GM12874 (cell line): ENCODE measurements around the gene CMC4.

Experiments
- TF ChIP-seq, protein P1 (sequence below): IDR thresholded peaks from 2 replicates; pipeline ENCODE4 v1.5.1; 2011; ENCODE audit warnings: low read depth, mild to moderate bottlenecking, control low read depth, low read length, moderate library complexity; ENCODE audit not compliant: insufficient read depth

Gene CMC4

DNA sequence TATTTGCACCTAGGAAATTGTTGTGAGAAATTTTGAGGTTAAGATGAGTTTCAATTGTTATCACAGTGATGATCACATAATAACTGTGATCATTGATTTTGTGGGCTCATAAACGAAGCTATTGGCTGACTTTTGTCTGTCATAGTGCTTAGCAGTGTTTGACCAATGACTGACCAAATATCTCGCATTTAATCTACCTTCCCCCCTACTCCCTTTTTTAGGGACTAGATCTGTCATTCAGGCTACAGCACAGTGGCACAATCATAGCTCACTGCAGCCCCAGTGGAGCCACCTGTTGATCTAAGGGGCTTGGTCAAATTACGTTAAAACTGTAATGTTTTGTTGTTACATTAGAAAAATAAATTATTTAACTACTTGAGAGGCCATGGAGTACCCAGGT is 42.8 kb downstream of the CMC4 start:
- TF ChIP-seq, protein P1, sequence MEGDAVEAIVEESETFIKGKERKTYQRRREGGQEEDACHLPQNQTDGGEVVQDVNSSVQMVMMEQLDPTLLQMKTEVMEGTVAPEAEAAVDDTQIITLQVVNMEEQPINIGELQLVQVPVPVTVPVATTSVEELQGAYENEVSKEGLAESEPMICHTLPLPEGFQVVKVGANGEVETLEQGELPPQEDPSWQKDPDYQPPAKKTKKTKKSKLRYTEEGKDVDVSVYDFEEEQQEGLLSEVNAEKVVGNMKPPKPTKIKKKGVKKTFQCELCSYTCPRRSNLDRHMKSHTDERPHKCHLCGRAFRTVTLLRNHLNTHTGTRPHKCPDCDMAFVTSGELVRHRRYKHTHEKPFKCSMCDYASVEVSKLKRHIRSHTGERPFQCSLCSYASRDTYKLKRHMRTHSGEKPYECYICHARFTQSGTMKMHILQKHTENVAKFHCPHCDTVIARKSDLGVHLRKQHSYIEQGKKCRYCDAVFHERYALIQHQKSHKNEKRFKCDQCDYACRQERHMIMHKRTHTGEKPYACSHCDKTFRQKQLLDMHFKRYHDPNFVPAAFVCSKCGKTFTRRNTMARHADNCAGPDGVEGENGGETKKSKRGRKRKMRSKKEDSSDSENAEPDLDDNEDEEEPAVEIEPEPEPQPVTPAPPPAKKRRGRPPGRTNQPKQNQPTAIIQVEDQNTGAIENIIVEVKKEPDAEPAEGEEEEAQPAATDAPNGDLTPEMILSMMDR = no peak

DNA sequence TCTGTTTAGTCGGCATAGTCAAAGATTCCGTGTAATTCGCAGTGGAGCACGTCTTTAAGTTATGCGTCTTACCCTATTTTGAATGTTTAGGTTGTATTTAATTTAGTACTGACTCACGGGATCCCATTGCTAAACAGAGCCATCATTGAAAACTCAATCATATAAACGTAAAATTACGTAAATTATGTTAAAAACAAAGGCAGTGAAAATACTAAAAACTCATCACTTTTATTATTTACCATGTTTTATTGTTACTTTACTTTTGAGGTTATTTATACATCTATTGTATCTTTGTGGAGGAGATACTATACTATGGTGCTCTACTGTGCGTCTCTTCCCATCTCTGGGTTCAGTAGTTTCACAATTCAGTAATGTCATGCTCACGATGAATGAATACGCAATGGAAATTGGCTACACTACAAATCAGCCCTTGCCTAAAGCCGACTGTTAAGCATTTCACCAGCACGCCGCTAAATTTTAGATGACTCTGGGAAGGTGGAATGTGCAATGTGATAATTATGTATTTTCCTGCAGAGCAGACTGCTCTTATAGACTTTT is 43.3 kb downstream of the CMC4 start:
- TF ChIP-seq, protein P1 = no peak

DNA sequence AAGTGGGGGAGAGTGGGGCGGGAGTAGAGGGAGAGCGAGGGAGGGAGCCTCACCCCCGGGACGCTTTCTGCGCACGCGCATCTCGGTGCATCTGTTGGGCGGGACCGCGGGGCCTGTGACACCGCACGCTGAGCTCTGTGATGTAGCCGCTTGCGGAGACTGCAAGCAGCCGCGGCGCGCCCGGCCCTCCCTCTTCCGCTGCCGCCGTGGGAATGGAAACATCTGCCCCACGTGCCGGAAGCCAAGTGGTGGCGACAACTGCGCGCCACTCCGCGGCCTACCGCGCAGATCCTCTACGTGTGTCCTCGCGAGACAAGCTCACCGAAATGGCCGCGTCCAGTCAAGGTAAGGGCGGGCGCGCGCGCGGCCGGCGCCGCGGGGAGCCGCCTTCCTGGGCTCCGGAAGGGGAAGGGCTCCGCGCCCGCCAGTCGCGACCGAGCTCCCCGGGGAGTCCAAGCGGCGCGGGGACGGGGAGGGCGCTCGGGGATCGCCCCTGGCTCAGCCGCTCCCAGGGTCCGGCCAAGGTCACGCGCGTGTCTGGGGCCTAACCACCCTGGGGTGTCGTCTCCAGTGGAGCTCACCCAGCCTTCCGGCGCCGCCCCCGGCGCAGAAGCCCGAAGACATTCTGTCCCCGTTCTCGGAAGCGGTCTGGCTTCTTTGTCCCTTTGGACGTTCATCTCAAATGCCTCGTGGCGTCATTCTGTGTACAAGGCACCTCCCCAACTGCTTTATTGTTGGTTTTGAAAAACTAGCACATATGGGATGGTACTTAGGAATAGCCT is 44.0 kb downstream of the CMC4 start, which contains the start of gene FUNDC2:
TSS of gene FUNDC2 (plus strand) at position 118 of the 782 bp plus-strand sequence. CDS start at position 213, 95 bp downstream.
- TF ChIP-seq, protein P1 = no peak

DNA sequence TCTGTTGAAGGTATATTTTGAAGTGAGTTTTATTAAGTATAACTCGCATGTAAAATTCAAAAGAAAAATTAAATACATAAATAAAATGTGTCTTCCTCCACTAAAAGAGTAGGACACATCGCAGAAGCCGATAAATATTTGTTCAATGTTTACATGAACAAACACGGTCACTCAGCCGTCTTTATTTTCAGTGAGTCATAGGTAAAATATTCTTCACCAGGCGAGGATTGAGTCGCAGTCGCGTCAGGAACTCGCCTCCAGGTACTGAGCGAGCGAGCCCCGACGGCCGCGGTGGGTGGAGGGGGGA is 44.6 kb downstream of the CMC4 start:
- TF ChIP-seq, protein P1 = no peak

DNA sequence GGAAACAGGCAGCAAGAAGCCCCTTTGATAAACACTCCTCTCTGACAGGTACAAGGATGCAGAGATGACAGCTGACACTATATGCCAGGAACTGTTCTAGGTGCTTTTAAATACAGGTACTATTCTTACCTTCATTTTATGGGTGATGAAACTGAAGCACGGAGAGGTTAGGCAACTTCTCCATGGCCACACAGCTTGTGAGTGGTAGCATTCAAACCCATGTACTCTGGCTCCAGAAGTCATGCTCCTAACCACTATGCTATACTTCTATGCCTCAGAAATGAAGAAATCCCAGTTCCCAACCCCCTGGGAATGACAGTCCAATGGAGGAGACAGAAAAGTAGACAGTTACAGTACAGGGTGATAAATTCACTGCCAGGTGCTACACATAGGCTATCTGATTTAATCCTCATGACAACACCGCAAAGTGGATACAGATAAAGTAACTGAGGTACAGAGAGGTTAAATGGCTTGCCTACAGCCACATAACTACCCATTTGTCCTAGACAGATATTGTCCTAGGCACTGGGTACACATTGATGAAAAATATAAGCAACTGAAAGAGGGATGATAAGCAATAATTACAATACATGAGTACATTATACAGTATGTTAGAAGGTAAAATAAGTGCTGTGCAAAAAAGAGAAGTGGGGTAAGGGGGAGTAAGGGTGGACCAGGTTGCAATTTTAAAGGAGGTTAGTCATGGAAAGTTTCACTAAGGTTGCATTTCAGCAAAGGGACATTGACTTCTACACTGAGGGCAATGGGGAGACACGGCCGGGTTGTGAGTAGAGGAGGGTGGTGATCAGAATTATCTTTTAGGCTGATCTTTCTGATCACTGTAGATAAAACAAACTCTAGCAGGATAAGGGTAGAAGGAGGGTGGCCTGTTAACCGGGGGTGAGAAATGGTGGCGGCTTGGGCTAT is 46.8 kb downstream of the CMC4 start:
- TF ChIP-seq, protein P1 = no peak

DNA sequence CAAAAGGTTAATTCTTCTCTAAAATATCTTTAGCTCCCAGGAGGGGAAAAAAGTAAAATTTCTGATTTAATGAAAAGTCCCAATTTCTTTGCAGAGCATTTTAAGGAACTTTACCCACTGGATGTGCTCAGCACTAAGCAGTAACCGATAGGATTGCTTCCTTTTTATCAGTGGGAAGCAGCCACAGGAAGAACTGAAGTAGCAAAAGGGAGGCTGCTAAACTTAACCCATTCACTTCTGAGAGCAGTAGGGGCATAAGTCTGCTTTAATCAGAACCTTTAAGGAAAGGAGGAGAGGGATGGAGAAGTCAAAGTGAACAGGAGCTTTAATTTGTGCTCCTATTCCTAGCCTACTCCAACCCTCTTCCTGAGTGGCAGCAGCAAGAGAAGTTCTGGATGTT is 48.4 kb downstream of the CMC4 start, which contains the start of gene F8:
TSS of gene F8 (minus strand) at position 139 of the 400 bp plus-strand sequence. CDS start 171 bp downstream, outside the sequence.
- TF ChIP-seq, protein P1 = no peak

DNA sequence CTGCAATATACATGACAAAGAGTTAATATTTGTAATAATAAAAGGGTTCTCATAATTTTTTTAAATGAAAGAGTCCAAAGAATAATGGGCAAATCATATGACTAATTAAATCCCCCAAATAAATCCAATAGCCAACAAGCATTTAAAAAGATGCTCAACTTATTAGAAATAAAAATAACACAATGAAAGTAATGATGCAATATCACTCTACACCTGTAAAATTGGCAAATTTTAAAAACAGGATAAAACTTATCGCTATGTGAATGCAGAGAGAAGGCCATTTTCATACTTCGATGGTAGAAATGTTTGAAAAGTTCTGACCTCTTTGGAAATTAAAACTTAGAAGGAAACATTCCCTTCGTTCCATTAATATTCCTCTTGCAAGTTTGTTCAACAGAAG is 50.3 kb downstream of the CMC4 start:
- TF ChIP-seq, protein P1 = no peak
